ENCODE results near the gene NDE1. TPM values are rescaled to one million over a fixed set of nuclear protein-coding genes. Genes with fewer than 3 reads are reported as not detected.

The NDE1 gene
- total and polyA plus RNA-seq, 2 experiments from 2014 or later: 7.1 to 41.0 TPM

- Histone ChIP-seq H3K27me3 (no peaks in the 10 kb centered on the region), H3K9me3 (ENCODE audit: low read depth) (no peaks in the 10 kb centered on the region), H3K4me1 (ENCODE audit: low read depth) (no peaks in the 10 kb centered on the region), H3K27ac (no peak overlapping the region), H3K36me3 (peaks cover 48% of the 10 kb centered on the region), H3K4me3 (no peak overlapping the region)
- DNase-seq (ENCODE audit: low read depth in 1 of 2, low spot score in 1 of 2): peak in 1 of 2 donors; percentile 18
- no peak for TF ChIP-seq CTCF (IDR thresholded peaks at IDR 0.05; ENCODE audit: low read depth, low read length)
Measured at GRCh38 chr16:15609286-15609649, 40.8 kb upstream of the NDE1 start.

GRCh38 chr16:15610369-15610871 lies 39.6 kb upstream of the NDE1 start:
- Histone ChIP-seq H3K4me1 (ENCODE audit: low read depth) (no peaks in the 10 kb centered on the region), H3K36me3 (peaks cover 44% of the 10 kb centered on the region), H3K4me3 (no peak overlapping the region), H3K9me3 (ENCODE audit: low read depth) (no peaks in the 10 kb centered on the region), H3K27ac (no peak overlapping the region), H3K27me3 (no peaks in the 10 kb centered on the region)
- peak in 1 of 2 donors; percentile 18 for DNase-seq (ENCODE audit: low read depth in 1 of 2, low spot score in 1 of 2)
- no peak for TF ChIP-seq CTCF (IDR thresholded peaks at IDR 0.05; ENCODE audit: low read depth, low read length)

- no peak overlapping the region for H3K4me3 ChIP-seq
- DNase-seq (ENCODE audit: low read depth in 1 of 2, low spot score in 1 of 2): no peak
- TF ChIP-seq CTCF (IDR thresholded peaks at IDR 0.05; ENCODE audit: low read depth, low read length): no peak
- H3K27ac ChIP-seq: no peak overlapping the region
- no peaks in the 10 kb centered on the region for H3K9me3 ChIP-seq (ENCODE audit: low read depth)
- peaks cover 44% of the 10 kb centered on the region for H3K36me3 ChIP-seq
- H3K27me3 ChIP-seq: no peaks in the 10 kb centered on the region
- H3K4me1 ChIP-seq (ENCODE audit: low read depth): no peaks in the 10 kb centered on the region
Measured at GRCh38 chr16:15611610-15612009, 38.4 kb upstream of the NDE1 start.

- Histone ChIP-seq H3K4me3 (no peak overlapping the region), H3K4me1 (ENCODE audit: low read depth) (no peaks in the 10 kb centered on the region), H3K27ac (no peak overlapping the region), H3K9me3 (ENCODE audit: low read depth) (no peaks in the 10 kb centered on the region), H3K27me3 (no peaks in the 10 kb centered on the region), H3K36me3 (peaks cover 36% of the 10 kb centered on the region)
- no peak for DNase-seq (ENCODE audit: low read depth in 1 of 2, low spot score in 1 of 2)
- TF ChIP-seq CTCF (IDR thresholded peaks at IDR 0.05; ENCODE audit: low read depth, low read length): no peak
Measured at GRCh38 chr16:15613676-15614075, 36.4 kb upstream of the NDE1 start.

GRCh38 chr16:15616012-15616411 lies 34.0 kb upstream of the NDE1 start:
- H3K36me3 ChIP-seq: peaks cover 25% of the 10 kb centered on the region
- no peak overlapping the region for H3K27ac ChIP-seq

More at GRCh38 chr16:15616012-15616411, 34.0 kb upstream of the NDE1 start:
- no peak for DNase-seq (ENCODE audit: low read depth in 1 of 2, low spot score in 1 of 2)
- no peak for TF ChIP-seq CTCF (IDR thresholded peaks at IDR 0.05; ENCODE audit: low read depth, low read length)
- no peaks in the 10 kb centered on the region for H3K4me1 ChIP-seq (ENCODE audit: low read depth)
- H3K4me3 ChIP-seq: no peak overlapping the region
- H3K9me3 ChIP-seq (ENCODE audit: low read depth): no peaks in the 10 kb centered on the region
- H3K27me3 ChIP-seq: no peaks in the 10 kb centered on the region

Measured in cardiac muscle cell (in vitro differentiated cells and primary cell).